Ovary (tissue), 3 donors: Measurements from ENCODE around the gene UST.

Experiments used
- EP300 ChIP-seq: sonication (generic); formaldehyde crosslinking; IDR thresholded peaks from one replicate; pipeline ENCODE4 v1.6.1; 2017; ENCODE audit warnings: antibody characterized with exemption
- POLR2A ChIP-seq: fragments of 450-650 bp; IDR thresholded peaks from one replicate; pipeline ENCODE4 v1.6.1; 2017; ENCODE audit warnings: antibody characterized with exemption, mild to moderate bottlenecking, moderate library complexity
- TF ChIP-seq, protein P1 (sequence below), 3 donors: fragments of 450-650 bp in 2 of 3; fragments of 200-600 bp in 1 of 3; IDR thresholded peaks; one replicate each; pipeline versions ENCODE4 v1.5.1 to v1.8.0; 2016 to 2022; ENCODE audit warnings: antibody characterized with exemption in 3 of 3, mild to moderate bottlenecking in 1 of 3
- donor health status: DM: no; HTN: no; CAD: no.

DNA sequence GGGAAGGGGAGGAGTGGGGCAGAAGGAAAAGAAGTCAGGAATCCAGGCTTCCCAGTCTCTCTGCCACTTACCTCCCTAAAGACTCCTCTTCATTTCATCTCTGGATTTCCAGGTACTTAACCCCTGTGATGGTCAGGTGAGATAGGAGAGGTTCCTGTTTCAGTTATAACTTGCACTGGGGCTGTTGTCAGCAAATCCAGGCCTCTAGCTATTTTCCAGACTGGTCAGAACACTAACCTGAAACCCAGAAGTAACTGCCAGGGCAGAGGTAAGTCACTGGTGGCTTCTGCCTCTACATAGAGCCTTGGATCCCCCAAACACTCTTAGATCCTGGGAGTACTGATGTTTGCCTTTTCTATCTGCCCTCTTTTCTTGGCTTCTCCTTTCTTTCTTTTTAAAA lies 337.2 kb downstream of the UST start:
- TF ChIP-seq, protein P1, sequence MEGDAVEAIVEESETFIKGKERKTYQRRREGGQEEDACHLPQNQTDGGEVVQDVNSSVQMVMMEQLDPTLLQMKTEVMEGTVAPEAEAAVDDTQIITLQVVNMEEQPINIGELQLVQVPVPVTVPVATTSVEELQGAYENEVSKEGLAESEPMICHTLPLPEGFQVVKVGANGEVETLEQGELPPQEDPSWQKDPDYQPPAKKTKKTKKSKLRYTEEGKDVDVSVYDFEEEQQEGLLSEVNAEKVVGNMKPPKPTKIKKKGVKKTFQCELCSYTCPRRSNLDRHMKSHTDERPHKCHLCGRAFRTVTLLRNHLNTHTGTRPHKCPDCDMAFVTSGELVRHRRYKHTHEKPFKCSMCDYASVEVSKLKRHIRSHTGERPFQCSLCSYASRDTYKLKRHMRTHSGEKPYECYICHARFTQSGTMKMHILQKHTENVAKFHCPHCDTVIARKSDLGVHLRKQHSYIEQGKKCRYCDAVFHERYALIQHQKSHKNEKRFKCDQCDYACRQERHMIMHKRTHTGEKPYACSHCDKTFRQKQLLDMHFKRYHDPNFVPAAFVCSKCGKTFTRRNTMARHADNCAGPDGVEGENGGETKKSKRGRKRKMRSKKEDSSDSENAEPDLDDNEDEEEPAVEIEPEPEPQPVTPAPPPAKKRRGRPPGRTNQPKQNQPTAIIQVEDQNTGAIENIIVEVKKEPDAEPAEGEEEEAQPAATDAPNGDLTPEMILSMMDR (IDR thresholded peaks at IDR 0.05) = no peak
- TF ChIP-seq POLR2A (no peak), EP300 (no peak)
